ENCODE results near the gene CNOT3.
"Not testable (repeated sequence)": the region's sequence is repeated elsewhere in the genome, so short reads cannot be mapped to it uniquely, and the experiment has no call there.

Gene CNOT3

GRCh38 chr19:54172471-54173358 is 35.2 kb downstream of the CNOT3 start, which contains the start of gene TMC4:
Gene TMC4, minus strand, starts transcription at chr19:54173160. Its CDS starts 43 bp downstream, at chr19:54173117.
- no peak for DNase-seq

- DNase-seq = no peak
These were observed 35.8 kb downstream of the CNOT3 start for GRCh38 chr19:54173359-54173699.

- no peak for DNase-seq
These were observed 36.6 kb downstream of the CNOT3 start for GRCh38 chr19:54173951-54174834.

GRCh38 chr19:54178581-54179261 is 41.2 kb downstream of the CNOT3 start:
- peak in 1 of 3 donors; percentile 56 for DNase-seq

- no peak for DNase-seq
These were observed 41.8 kb downstream of the CNOT3 start for GRCh38 chr19:54179262-54179852.

- DNase-seq = peak in 1 of 3 donors; percentile 31
These were observed 42.4 kb downstream of the CNOT3 start for GRCh38 chr19:54179921-54180461.

GRCh38 chr19:54180691-54181091 is 43.1 kb downstream of the CNOT3 start:
- DNase-seq = no peak

- DNase-seq = not testable (repeated sequence)
These were observed 44.3 kb downstream of the CNOT3 start for GRCh38 chr19:54181894-54182293.

- no peak for DNase-seq
These were observed 45.9 kb downstream of the CNOT3 start for GRCh38 chr19:54183431-54183830.

GRCh38 chr19:54186351-54186750 is 48.8 kb downstream of the CNOT3 start:
- no peak for DNase-seq

GRCh38 chr19:54186934-54187381 is 49.4 kb downstream of the CNOT3 start:
- DNase-seq = no peak

- DNase-seq = peak in 2 of 3 donors; percentile 46 to 48
These were observed 50.8 kb downstream of the CNOT3 start for GRCh38 chr19:54188215-54188871.

- no peak for DNase-seq
These were observed 51.7 kb downstream of the CNOT3 start, which contains the start of gene MBOAT7 for GRCh38 chr19:54189145-54189734. Gene MBOAT7, minus strand, starts transcription at chr19:54189580. Its CDS starts 1,072 bp downstream, at chr19:54188508.

GRCh38 chr19:54189735-54190502 is 52.4 kb downstream of the CNOT3 start:
- DNase-seq = peak; percentile 100

- DNase-seq = peak; percentile 100
These were observed 53.0 kb downstream of the CNOT3 start for GRCh38 chr19:54190503-54191010.

- peak; percentile 90 to 97 (median 92) for DNase-seq
These were observed 53.6 kb downstream of the CNOT3 start, which contains the start of gene TSEN34 for GRCh38 chr19:54191011-54191810. Gene TSEN34, plus strand, starts transcription at chr19:54191308. Its CDS starts 57 bp downstream, at chr19:54191365.

GRCh38 chr19:54191811-54192453 is 54.4 kb downstream of the CNOT3 start:
- DNase-seq = peak in 2 of 3 donors; percentile 21 to 35

GRCh38 chr19:54193011-54193410 is 55.4 kb downstream of the CNOT3 start:
- DNase-seq = no peak
